SIG-M5 treated with dmso at 0.1 percent for 504 hours (cell line): ENCODE results near the gene LMNA.
"Not testable (repeated sequence)": the region's sequence is repeated elsewhere in the genome, so short reads cannot be mapped to it uniquely, and the experiment has no call there.

Experiments
- DNase-seq: peaks from one replicate; lab custom pipeline; 2025; ENCODE audit not compliant: unreplicated experiment; lab: John Stamatoyannopoulos, UW

The LMNA gene

GRCh38 chr1:156121005-156121404, 6.5 kb downstream of the LMNA start:
- DNase-seq = not testable (repeated sequence)

- DNase-seq = no peak
Measured at GRCh38 chr1:156121457-156121856, 6.9 kb downstream of the LMNA start.

GRCh38 chr1:156122086-156122485, 7.6 kb downstream of the LMNA start:
- DNase-seq = no peak

GRCh38 chr1:156122519-156123355, 8.2 kb downstream of the LMNA start:
- no peak for DNase-seq

- peak; percentile 94 for DNase-seq
Measured at GRCh38 chr1:156123356-156124196, 9.1 kb downstream of the LMNA start.

- DNase-seq = peak; percentile 76
Measured at GRCh38 chr1:156124557-156125483, 10.3 kb downstream of the LMNA start.

- DNase-seq = not testable (repeated sequence)
Measured at GRCh38 chr1:156125544-156125943, 11.0 kb downstream of the LMNA start.

GRCh38 chr1:156126043-156126629, 11.6 kb downstream of the LMNA start:
- peak; percentile 97 for DNase-seq

- DNase-seq = peak; percentile 100
Measured at GRCh38 chr1:156126630-156127534, 12.4 kb downstream of the LMNA start.

- DNase-seq = no peak
Measured at GRCh38 chr1:156128308-156128653, 13.8 kb downstream of the LMNA start.

- DNase-seq = peak; percentile 97
Measured at GRCh38 chr1:156128654-156129597, 14.4 kb downstream of the LMNA start.

- DNase-seq = peak; percentile 83
Measured at GRCh38 chr1:156129687-156130577, 15.4 kb downstream of the LMNA start.

- DNase-seq = no peak
Measured at GRCh38 chr1:156130578-156130942, 16.0 kb downstream of the LMNA start.

GRCh38 chr1:156134716-156135435, 20.4 kb downstream of the LMNA start:
- DNase-seq = no peak

GRCh38 chr1:156135930-156136871, 21.7 kb downstream of the LMNA start:
- no peak for DNase-seq

GRCh38 chr1:156136970-156137483, 22.5 kb downstream of the LMNA start:
- no peak for DNase-seq
